HTR-8/SVneo (cell line): ENCODE measurements around the gene LY6G6F.

Experiments
- DNase-seq: peaks from one replicate; pipeline ENCODE4 v3.0.0; 2011; ENCODE audit warnings: low spot score, mixed read lengths; ENCODE audit not compliant: insufficient read length
- FAIRE-seq: peaks from 2 replicates; lab custom pipeline; 2011; peaks lifted over from hg19 to GRCh38; lab: Jason Lieb, UNC

The LY6G6F gene

GRCh38 chr6:31721351-31722020 lies 14.8 kb downstream of the LY6G6F start, which contains the start of gene LY6G6C:
TSS of gene LY6G6C (minus strand) at chr6:31721746. CDS start at chr6:31721679, 67 bp downstream.
- no peak for DNase-seq
- FAIRE-seq, result no peak

- no peak for FAIRE-seq
These were observed 15.5 kb downstream of the LY6G6F start for GRCh38 chr6:31722173-31722572.

DNA sequence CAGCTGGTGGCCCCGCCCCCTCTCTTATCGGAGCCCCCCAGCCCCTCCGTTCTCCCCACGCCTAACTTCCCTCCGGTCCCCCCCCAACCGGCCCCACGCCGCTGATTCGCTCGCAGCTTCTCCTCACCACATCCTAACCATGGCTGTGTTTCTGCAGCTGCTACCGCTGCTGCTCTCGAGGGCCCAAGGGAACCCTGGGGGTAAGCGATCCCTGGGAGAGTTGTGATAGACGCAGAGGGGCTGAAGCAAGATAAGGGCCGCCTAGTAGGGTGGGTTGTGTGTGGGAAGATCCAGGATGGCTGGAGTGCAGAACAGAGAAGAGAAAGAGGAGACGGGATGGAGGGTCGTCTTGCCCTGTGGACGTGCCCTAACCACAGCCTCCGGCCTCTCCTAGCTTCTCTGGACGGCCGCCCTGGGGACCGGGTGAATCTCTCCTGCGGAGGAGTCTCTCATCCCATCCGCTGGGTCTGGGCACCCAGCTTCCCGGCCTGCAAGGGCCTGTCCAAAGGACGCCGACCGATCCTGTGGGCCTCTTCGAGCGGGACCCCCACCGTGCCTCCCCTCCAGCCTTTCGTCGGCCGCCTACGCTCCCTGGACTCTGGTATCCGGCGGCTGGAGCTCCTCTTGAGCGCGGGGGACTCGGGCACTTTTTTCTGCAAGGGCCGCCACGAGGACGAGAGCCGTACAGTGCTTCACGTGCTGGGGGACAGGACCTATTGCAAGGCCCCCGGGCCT lies 16.7 kb downstream of the LY6G6F start, which contains the start of gene MPIG6B:
Gene MPIG6B (plus strand): TSS at position 129 of the 735 bp plus-strand sequence. CDS start 11 bp downstream, at position 140.
- DNase-seq (no peak), FAIRE-seq (no peak)

More at GRCh38 chr6:31722173-31722572, 15.5 kb downstream of the LY6G6F start:
- no peak for DNase-seq

GRCh38 chr6:31723980-31724691 lies 17.5 kb downstream of the LY6G6F start:
- FAIRE-seq, result no peak
- no peak for DNase-seq

DNA sequence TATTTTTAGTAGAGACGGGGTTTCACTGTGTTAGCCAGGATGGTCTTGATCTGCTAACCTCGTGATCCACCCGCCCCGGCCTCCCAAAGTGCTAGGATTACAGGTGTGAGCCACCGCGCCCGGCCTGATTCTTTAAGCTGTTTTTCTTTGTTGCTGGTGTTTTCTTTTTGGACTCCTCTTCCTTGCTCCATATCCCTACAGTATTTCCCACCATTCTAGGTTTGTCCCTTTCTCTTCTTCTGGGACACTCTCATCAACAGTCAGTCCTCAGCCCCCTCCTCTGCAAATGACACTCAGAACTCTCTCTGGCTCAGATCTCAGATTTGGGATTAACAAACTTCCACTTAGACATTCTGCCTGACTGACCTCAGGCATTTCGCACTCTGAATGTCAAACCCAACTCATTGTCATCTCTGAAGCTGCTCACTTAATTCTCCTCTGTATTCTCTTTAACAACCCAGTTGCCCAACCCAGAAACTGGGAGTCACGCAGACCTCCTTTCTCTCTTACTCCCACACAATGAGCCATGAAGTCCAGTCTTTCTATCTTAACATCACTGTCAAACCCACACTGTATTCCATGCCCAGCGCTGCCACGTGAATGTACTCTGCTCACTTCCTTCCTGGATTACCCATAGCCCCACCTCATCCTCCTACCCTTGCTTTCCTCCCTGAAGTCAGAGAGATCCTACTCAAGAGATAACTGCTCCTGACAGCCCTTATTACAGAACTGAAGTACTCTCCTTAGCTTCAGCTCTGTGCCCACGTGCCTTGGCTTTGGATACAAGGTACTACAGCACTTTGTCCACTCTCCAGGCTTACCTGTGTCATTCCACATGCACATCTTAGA lies 19.1 kb downstream of the LY6G6F start:
- no peak for FAIRE-seq
- DNase-seq, result no peak

DNA sequence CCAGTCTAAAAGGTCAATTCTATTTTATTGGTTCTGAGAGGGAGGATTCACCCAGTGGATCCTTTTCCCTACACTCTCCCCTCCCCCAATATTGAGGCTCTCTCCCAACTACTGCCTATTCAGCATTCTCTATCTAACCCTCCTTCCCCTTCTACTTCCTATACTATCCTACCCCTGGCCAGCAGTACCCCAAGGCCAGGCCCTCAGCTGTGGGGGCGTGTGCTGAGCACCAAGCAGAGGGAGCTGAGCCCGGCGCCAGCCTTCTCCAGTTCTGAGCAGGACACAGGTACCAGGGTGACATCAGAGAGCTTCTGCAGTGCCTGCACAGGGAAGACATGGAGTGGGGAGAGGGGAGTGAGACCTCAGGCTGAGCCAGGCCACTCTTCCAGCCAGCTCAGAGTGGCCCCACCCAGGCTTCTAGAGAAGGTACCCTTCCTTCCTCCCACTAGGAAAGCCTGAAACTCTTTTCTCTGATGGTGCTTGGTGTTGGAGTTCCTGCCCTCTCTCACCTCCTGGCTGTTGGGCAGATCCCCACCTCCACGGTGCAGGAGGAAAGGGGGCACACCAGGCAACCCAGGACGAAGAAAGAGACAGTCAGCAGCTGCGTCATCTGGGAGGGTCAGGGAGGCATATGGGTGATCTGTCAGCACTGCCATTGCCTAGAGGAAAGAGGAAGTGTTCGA lies 20.5 kb downstream of the LY6G6F start:
- no peak for DNase-seq
- no peak for FAIRE-seq

- FAIRE-seq, result no peak
- DNase-seq, result no peak
These were observed 21.3 kb downstream of the LY6G6F start for GRCh38 chr6:31727717-31728671.

GRCh38 chr6:31728767-31729514 lies 22.3 kb downstream of the LY6G6F start, which contains the start of gene DDAH2:
TSS of gene DDAH2 (minus strand) at chr6:31729299. CDS start at chr6:31729161, 138 bp downstream.
- DNase-seq (no peak), FAIRE-seq (no peak)

- FAIRE-seq (no peak), DNase-seq (peak; percentile 87)
These were observed 22.9 kb downstream of the LY6G6F start for GRCh38 chr6:31729515-31729978.

DNA sequence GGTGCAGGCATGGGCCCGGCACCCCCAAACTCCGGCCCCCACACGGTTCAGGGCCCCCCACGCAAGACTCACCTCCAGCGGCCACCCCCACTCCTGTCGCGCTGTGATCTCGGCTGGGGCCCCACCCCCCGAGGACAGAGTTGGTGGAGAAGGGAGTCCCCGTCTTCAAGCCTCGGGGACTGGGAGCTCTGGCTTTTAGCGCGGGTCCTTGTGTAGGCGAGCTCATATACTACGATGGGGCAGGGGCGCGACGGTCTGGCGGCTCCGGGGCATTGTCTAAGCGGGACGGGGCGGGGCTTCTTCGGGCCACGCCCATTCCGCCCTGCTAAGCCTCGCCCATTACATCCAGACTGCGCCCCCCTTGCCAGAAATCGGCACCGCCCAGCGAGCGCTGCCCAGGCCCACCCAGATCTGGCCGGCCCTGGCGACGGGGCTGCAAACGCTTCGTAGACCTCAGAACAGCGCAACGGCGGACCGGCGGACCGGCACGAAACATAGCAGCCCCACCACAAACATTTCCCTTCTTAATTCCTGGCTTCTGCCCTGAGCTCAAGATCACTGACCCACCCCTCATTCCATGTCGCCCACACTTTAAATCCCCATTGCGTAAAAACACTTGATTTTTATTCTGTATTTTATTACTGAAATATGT lies 23.4 kb downstream of the LY6G6F start:
- DNase-seq (peak; percentile 85), FAIRE-seq (peak; percentile 88)

- no peak for DNase-seq
- FAIRE-seq, result no peak
These were observed 24.0 kb downstream of the LY6G6F start for GRCh38 chr6:31730631-31731086.

GRCh38 chr6:31732029-31732428 lies 25.4 kb downstream of the LY6G6F start:
- no peak for FAIRE-seq
- no peak for DNase-seq

DNA sequence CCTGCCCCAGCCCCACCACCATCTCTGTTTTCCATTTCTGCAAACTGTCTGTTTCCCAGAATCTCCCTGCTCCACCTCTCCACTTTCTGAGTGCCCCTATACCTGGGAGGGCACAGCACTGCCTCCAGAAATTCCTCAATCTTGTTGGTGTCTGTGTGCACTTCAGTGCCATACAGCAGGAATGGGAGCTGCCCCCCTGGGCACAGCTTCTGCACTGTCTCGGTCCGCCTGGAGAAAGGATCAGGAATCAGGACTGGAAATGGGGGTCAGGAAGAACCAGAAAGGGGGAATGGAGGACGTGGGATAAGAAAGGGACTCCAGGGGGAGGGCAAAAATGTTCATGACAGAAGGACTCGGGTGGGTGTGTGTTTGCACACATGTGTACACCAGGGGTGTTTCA lies 27.1 kb downstream of the LY6G6F start:
- DNase-seq (no peak), FAIRE-seq (no peak)

DNA sequence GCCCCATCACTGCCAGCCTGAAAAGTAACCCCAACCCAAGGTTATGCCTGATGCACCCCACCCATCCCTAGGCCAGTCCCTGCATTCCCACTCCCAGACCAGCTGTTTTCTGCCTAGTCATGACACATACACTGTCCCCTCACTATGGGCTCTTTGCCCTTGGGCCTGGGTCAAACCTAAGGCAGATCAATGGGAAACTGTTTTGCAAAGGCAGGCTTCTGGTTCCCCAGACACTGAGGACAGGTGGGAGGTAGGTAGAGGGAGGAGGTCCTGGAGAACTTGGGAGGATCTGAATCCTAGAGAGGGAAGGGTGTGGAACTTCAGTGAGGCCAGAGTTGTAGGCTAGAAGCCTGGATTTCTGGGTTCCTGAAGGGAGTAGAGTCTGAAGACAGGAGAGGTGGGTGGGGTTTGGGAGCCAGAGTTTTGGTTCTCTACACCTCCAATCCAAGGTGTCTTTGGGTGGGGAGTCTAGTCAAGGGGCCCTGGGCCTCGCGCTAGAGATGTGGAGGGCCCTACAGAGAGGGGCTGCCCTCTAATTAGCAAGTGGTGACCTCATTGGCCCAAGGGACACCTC lies 27.7 kb downstream of the LY6G6F start:
- DNase-seq (no peak), FAIRE-seq (no peak)

GRCh38 chr6:31734821-31735406 lies 28.2 kb downstream of the LY6G6F start:
- DNase-seq (peak; percentile 84), FAIRE-seq (peak; percentile 89)
